KG1 (cell line): Measurements from ENCODE around the gene NHLRC4.

Experiments used
- DNase-seq: peaks from one replicate; lab custom pipeline; 2025; lab: John Stamatoyannopoulos, UW

The NHLRC4 gene

DNA sequence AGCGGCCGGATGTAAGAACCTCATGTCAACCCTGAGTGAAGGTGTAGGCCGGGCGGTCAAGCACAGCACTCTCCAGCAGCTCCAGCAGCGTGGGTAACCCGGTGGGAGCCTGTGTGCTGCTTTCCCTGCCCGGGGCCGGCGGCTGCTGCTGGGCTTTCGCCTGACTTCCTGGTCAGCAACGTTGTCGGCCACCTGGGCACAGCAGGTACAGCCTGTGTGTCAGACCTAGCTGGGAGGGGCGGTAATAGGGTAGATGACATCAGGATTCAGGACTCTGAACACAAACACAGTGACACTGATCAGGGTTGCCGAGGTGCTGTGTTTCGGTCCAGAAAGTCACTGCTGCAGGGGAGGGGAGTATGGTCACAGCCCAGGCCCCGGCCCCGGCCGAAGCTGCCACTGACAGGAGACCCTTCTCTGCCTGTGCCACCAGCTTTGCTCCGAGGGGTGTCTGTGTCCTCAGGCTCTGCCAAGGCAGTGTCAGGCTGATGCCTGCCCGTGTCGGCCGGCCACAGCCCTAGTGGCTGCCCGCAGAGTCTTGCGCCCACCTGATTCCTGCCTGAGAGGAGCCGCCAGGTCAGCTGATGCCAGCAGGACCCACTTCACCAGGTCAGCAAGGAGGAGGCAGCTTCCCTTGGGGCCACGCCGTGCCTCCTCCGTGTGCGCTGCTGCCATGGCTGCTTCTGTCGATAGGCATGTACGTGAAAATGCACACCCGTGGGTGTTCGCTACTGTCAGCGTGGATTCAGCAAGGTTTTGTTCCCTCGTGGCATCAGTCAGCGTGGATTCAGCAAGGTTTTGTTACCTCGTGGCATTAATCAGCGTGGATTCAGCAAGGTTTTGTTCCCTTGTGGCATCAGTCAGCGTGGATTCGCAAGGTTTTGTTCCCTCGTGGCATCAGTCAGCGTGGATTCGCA is 32.3 kb downstream of the NHLRC4 start:
- no peak for DNase-seq

DNA sequence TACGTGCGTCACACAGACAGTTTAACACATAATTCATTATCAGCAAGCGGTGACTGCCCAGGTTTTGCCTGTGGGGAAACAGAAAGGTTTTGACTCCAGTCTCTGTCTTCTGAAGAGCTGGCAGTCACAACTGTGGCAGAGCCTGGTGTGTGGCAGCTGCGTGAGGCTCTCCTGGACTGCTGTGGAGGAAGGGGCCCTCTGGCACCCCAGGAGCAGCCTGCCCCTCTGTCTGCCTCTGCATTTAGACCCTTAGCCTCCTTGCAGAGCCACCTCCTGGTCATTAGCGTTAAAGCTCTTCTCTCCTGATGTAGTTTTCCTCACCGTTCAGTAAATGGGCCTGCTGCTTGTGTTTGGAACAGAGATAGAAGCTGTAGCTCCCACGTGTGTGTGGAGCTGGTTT is 34.0 kb downstream of the NHLRC4 start:
- no peak for DNase-seq

DNA sequence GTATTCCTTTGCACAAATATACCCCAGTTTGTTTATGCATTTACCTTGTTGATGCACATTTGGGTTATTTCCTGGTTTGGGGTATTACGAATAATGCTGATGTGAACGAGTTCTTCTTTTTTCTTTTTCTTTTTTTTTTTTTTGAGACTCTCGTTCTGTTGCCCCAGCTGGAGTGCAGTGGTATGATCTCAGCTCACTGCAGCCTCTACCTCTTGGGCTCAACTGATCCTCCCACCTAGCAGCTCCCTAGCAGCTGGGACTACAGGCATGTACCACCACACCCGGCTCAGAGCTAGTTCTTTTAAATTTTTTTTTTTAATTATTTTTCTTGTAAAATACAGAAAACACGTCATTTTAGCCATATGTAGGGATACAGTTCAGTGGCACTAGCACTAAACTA is 37.1 kb downstream of the NHLRC4 start:
- no peak for DNase-seq

DNA sequence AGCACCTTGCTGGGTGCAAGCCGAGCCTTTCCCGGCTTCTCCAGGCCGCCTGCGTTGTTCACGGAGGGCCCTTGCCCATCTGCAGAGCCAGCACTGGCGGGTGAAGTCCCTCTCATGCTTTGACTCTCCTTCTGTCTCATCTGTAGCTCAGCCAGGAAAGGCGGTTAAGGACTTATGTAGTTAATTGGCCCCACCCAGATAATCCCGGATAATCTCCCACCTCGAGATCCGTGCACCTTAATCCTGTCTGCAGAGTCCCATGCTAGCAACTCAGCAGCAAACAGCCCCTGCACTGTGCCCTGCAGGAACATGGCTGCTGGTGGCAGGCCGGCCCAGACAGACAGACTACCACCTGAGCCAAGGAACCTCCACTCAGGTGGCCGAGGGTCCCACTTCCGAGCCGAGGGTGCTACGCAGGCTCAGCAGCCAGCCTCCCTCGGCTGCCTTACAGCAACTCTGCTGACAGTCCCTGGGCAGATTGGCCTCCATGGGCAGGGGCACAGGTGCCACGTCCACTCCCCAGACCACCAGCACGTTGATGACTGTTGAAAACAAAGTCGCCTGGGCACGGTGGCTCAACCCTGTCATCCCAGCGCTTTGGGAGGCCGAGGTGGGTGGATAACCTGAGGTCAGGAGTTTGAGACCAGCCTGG is 40.0 kb downstream of the NHLRC4 start:
- no peak for DNase-seq

DNA sequence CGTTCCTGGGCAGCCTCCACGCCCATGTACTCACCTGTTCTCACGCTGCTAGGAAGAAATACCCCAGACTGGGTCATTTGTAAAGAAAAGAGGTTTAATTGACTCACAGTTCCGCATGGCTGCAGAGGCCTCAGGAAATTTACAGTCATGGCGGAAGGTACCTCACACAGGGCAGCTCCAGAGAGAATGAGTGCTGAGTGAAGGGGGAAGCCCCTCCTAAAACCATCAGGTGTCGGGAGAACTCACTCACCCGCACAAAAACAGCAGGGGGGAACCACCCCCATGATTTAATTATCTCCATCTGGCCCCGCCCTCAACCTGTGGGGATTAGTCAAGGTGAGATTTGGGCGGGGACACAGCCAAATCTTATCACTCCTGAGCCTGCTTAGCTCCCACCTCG is 41.2 kb downstream of the NHLRC4 start:
- no peak for DNase-seq

DNA sequence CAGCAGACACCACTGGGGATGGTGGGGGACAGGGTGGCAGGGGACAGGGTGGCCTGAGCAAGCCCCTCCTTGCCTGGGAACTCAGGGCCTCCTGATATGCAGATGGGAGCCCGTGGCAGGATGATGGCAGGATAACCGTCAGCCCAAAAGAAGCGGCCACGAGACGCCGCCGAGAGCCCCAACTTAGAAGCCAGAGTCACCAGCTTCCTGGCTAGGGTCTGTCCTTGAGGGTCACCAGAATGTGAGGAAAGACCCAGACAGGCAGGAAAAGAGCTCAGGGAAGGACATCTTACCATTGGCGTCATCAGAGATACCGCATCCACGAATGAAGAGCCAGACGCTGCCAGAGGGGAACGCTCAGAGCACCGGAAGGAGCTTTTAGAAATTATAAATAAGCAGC is 42.5 kb downstream of the NHLRC4 start:
- no peak for DNase-seq

DNA sequence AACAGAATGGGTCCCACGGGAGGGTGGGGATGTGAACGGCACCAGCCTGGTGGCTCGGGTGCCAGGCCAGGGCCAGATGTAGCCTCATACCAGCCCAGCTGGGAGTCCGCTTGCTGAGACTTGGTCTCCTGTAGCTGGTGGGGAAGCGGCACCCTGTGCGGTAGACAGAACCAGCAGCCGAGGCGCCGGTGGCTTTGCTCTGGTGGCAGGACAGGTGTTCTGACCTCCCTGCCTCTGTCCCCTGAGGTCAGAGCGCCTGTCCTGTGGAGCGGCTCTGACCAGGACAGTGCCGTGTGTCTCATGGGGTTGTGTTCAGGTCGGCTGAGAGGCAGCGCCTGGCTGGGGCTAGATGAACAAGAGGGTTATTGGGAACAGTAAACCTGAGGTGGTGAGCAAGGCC is 43.2 kb downstream of the NHLRC4 start:
- DNase-seq = no peak

DNA sequence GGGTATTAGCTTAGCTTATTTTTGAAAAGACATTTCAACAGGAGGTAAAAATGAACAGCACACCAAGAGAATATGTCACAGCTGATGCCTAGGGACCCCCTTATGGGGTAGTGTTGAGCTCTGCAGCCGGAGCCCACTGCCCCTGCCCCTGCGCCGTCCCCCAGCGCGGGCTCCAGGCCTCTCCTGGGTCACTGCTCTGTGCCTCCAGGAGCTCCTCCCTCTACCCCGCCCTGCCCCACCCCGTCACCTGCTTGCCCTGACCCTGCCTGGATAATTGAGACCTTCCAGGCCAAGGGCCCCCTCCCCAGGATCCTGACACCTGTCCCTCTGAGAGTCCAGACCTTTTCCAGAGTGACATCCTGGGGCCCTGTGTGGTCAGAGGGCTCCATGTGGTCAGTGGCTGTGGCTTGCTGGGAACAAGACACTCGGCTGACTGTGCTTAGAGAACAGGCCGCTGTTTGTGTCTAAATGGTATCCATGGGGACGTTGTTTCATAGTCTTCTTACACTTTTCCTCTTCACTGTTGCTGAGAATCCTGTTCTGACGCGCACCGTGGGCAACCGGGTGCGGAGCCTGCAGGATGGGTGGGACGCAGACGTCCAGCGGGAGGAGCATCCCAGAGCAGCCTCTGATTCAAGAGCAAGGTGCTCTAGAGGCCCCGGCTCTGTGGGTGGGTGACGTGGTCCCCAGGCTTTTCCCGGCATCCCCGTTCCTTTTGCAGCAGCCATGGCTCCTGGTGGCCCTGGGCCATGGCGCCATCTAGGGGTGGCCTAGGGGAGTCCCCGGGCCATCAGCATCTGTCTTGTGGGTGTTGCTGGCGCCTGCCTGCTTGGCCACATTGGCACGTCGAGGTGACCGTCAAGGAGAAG is 43.9 kb downstream of the NHLRC4 start:
- DNase-seq = no peak

DNA sequence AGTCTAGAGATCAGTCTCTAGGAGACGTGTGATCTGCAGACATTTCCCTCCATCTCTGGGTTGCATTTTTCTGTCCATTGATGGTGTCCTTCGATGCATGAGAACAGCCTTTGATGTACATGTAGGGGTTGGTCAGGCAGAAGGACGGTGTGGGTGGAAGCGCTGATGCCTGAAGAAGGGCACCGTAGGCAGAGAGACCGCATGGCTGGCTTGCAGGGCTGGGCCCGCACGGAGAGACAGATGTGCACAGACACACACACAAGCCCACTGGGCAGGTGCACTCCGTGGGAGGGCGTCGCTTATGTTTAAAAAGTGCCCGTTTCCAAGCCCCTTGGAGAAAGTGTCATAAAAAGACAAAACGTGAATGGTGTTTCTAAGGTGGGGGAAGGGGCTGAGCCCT is 48.3 kb downstream of the NHLRC4 start:
- no peak for DNase-seq

DNA sequence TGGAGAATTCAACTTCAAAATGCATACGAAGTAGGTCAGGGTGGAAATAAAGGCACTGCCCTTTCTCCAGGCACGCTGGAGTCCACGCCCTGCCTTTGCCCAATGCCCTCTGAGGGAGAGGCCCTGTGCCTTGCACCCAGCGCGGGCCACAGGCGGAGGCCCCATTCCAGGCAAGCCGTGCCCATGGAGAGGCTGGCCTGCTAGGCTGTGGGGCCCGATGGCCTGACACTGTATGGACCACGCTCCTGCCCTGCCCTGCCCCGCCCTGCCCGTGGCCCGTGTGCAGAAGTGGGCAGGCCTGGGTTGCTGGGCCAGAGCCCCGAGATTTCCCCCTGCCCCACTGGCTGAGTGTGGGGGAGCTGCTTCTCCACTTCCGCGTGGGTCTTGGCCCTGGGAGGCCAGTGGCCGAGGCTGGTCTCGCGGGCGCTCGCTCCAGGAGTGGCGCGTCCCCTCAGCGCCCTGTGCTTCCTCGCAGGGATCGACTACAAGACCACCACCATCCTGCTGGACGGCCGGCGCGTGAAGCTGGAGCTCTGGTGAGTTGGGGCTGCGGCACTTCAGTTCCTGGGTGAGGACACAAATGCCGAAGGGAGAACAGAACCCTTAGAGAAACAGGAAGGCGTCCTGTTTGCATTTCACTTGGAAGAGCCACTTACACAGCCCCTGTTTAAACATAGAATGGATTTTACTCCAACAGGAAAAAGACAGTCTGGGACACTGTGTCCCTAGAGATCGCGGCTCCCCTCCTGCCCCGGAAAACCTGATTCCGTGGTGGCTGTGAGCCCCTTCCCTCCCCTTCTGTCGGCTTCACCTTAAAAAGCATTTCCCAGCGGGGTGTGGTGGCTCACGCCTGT is 50.2 kb downstream of the NHLRC4 start:
- DNase-seq = no peak

DNA sequence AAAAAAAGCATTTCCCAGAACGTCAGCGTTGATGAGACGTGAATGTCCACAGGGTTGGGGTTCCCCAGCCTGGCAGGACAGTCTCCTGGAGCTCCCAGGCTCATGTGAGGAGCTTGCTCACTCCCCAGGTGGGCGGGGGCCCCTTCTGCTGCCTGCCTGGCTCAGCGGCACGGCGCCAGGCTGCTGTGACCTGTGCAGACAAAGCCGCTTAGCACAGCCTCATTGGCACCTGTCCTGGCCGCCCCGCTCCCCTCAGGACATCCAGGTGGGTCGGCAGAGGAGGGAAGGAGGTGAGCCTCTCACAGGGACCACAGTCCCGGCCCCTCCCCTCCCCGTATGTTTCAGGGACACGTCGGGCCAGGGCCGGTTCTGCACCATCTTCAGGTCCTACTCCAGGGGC is 51.0 kb downstream of the NHLRC4 start:
- DNase-seq = no peak
